ENCODE data around the gene CLDN10. TPM values are rescaled to one million over a fixed set of nuclear protein-coding genes. Genes with fewer than 3 reads are reported as not detected.

CLDN10 gene
- total RNA-seq, 1 experiment from 2014 or later: 24.7 TPM

GRCh38 chr13:95579303-95579702 is 26.8 kb downstream of the CLDN10 start (continued):
- TF ChIP-seq AR (CRISPR knock-in tag; IDR thresholded peaks at IDR 0.05) (no peak), FOXP4 (CRISPR knock-in tag; IDR thresholded peaks at IDR 0.05) (no peak), CBFB (CRISPR knock-in tag; IDR thresholded peaks at IDR 0.05; ENCODE audit: low read depth) (no peak)

- ChIA-PET CTCF (interaction anchor here (0.7 kb wide), 1 partner anchor 34 kb away, joined by 3 read pairs; no protein-coding TSS in a partner anchor), POLR2A (no interaction called here)
- Mint-ChIP-seq H3K27ac (no peak overlapping the region), H3K9me3 (no peaks in the 10 kb centered on the region), H3K27me3 (ENCODE audit: low read depth) (no peaks in the 10 kb centered on the region), H3K4me1 (no peaks in the 10 kb centered on the region), H3K4me3 (no peak overlapping the region), H3K36me3 (peaks cover 58% of the 10 kb centered on the region)
- no peak for ATAC-seq
- DNase-seq (ENCODE audit: low spot score): no peak
- TF ChIP-seq JUN (CRISPR knock-in tag; IDR thresholded peaks at IDR 0.05): no peak
- TF ChIP-seq TEAD4 (CRISPR knock-in tag; IDR thresholded peaks at IDR 0.05): no peak
- no peak for TF ChIP-seq IRF1 (CRISPR knock-in tag; IDR thresholded peaks at IDR 0.05)
- TF ChIP-seq ARID4B (CRISPR knock-in tag; IDR thresholded peaks at IDR 0.05; ENCODE audit: borderline replicate concordance): no peak
- TF ChIP-seq MXD4 (CRISPR knock-in tag; IDR thresholded peaks at IDR 0.05; ENCODE audit: borderline replicate concordance): no peak
- TF ChIP-seq KAT7 (CRISPR knock-in tag; IDR thresholded peaks at IDR 0.05; ENCODE audit: borderline replicate concordance): no peak
- no peak for TF ChIP-seq HMGA2 (CRISPR knock-in tag; IDR thresholded peaks at IDR 0.05)
- TF ChIP-seq TCF7 (CRISPR knock-in tag; IDR thresholded peaks at IDR 0.05; ENCODE audit: low read depth): no peak
- no peak for TF ChIP-seq SMAD3 (CRISPR knock-in tag; IDR thresholded peaks at IDR 0.05; ENCODE audit: borderline replicate concordance)
- TF ChIP-seq ZNF121 (CRISPR knock-in tag; IDR thresholded peaks at IDR 0.05): no peak
Measured at GRCh38 chr13:95585867-95586266, 33.3 kb downstream of the CLDN10 start.

- ChIA-PET CTCF (no interaction called here), POLR2A (no interaction called here)
- ATAC-seq: no peak
- no peaks in the 10 kb centered on the region for H3K9me3 Mint-ChIP-seq
- TF ChIP-seq ELF4 (CRISPR knock-in tag; IDR thresholded peaks at IDR 0.05; ENCODE audit: low read depth): no peak
- no peak for TF ChIP-seq CTCF (IDR thresholded peaks at IDR 0.05)
- TF ChIP-seq KAT7 (CRISPR knock-in tag; IDR thresholded peaks at IDR 0.05; ENCODE audit: borderline replicate concordance): no peak
- H3K27ac Mint-ChIP-seq: no peak overlapping the region
- H3K27me3 Mint-ChIP-seq (ENCODE audit: low read depth): no peaks in the 10 kb centered on the region
- H3K4me3 Mint-ChIP-seq: no peak overlapping the region
- no peaks in the 10 kb centered on the region for H3K4me1 Mint-ChIP-seq
- DNase-seq (ENCODE audit: low spot score): no peak
- peaks cover 45% of the 10 kb centered on the region for H3K36me3 Mint-ChIP-seq
Measured at GRCh38 chr13:95588134-95588533, 35.6 kb downstream of the CLDN10 start.

Measured in WTC11 (cell line).